ENCODE data around the gene SOX11. TPM values are rescaled to one million over a fixed set of nuclear protein-coding genes. Genes with fewer than 3 reads are reported as not detected.

The SOX11 gene
- total RNA-seq, 1 experiment from 2014 or later = 0.02 TPM

DNA sequence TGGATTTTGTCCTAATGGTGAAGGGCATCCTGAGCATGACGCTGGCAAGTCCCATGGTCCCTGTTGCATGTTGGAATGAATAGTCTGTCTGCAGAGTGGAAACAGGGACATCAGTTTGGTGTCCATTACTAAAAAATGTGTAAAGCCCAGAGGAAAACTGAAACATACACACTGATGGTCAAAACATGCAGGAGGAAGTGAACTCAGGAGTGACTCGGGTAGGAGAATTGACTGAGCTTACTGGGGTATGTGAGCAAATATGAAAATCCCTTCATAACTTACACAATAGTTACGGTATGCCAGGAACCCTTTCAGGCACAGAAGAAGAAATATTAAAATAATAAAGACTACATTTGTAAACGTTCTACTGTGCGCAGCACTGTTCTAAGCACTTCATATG, 5.6 kb upstream of the SOX11 start:
- H3K27me3 ChIP-seq (ENCODE audit: insufficient read depth, low read length) = no peaks in the 10 kb centered on the region
- peaks cover 10 to 23% of the 10 kb centered on the region in 2 experiments; a peak in 2 of 4 replicates for H3K9me3 ChIP-seq (ENCODE audit: control insufficient read depth in 1 of 2, insufficient read depth in 1 of 2, low read depth in 1 of 2, low read length in 2 of 2)
- TF ChIP-seq, protein P1, sequence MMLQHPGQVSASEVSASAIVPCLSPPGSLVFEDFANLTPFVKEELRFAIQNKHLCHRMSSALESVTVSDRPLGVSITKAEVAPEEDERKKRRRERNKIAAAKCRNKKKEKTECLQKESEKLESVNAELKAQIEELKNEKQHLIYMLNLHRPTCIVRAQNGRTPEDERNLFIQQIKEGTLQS (IDR thresholded peaks at IDR 0.05) = no peak
- TF ChIP-seq SRF (IDR thresholded peaks at IDR 0.05; ENCODE audit: low read depth) = no peak
- TF ChIP-seq, protein P2, sequence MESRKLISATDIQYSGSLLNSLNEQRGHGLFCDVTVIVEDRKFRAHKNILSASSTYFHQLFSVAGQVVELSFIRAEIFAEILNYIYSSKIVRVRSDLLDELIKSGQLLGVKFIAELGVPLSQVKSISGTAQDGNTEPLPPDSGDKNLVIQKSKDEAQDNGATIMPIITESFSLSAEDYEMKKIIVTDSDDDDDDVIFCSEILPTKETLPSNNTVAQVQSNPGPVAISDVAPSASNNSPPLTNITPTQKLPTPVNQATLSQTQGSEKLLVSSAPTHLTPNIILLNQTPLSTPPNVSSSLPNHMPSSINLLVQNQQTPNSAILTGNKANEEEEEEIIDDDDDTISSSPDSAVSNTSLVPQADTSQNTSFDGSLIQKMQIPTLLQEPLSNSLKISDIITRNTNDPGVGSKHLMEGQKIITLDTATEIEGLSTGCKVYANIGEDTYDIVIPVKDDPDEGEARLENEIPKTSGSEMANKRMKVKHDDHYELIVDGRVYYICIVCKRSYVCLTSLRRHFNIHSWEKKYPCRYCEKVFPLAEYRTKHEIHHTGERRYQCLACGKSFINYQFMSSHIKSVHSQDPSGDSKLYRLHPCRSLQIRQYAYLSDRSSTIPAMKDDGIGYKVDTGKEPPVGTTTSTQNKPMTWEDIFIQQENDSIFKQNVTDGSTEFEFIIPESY (IDR thresholded peaks at IDR 0.05; ENCODE audit: extremely low read depth, insufficient replicate concordance, low read length) = no peak
- TF ChIP-seq, protein P3, sequence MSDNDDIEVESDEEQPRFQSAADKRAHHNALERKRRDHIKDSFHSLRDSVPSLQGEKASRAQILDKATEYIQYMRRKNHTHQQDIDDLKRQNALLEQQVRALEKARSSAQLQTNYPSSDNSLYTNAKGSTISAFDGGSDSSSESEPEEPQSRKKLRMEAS (IDR thresholded peaks at IDR 0.05) = no peak
- TF ChIP-seq JUND (IDR thresholded peaks at IDR 0.05) = no peak
- TF ChIP-seq RAD21 (IDR thresholded peaks at IDR 0.05; ENCODE audit: low read depth) = no peak
- TF ChIP-seq ELF1 (IDR thresholded peaks at IDR 0.05; ENCODE audit: borderline replicate concordance, low read depth) = no peak
- no peak for TF ChIP-seq EGR1 (IDR thresholded peaks at IDR 0.05; ENCODE audit: low read depth)
- TF ChIP-seq, protein P4, sequence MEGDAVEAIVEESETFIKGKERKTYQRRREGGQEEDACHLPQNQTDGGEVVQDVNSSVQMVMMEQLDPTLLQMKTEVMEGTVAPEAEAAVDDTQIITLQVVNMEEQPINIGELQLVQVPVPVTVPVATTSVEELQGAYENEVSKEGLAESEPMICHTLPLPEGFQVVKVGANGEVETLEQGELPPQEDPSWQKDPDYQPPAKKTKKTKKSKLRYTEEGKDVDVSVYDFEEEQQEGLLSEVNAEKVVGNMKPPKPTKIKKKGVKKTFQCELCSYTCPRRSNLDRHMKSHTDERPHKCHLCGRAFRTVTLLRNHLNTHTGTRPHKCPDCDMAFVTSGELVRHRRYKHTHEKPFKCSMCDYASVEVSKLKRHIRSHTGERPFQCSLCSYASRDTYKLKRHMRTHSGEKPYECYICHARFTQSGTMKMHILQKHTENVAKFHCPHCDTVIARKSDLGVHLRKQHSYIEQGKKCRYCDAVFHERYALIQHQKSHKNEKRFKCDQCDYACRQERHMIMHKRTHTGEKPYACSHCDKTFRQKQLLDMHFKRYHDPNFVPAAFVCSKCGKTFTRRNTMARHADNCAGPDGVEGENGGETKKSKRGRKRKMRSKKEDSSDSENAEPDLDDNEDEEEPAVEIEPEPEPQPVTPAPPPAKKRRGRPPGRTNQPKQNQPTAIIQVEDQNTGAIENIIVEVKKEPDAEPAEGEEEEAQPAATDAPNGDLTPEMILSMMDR (IDR thresholded peaks at IDR 0.05 in 2 of 3, conservative IDR thresholded peaks at IDR 0.05 in 1 of 3; ENCODE audit: borderline replicate concordance in 1 of 3, insufficient read depth in 1 of 3, low read depth in 2 of 3, low read length in 2 of 3) = no peak
- TF ChIP-seq ZFX (IDR thresholded peaks at IDR 0.05) = no peak
- no peak for TF ChIP-seq FOSL1 (IDR thresholded peaks at IDR 0.05; ENCODE audit: low read depth)
- no peak for TF ChIP-seq SIN3A (IDR thresholded peaks at IDR 0.05; ENCODE audit: low read depth)
- TF ChIP-seq, protein P5, sequence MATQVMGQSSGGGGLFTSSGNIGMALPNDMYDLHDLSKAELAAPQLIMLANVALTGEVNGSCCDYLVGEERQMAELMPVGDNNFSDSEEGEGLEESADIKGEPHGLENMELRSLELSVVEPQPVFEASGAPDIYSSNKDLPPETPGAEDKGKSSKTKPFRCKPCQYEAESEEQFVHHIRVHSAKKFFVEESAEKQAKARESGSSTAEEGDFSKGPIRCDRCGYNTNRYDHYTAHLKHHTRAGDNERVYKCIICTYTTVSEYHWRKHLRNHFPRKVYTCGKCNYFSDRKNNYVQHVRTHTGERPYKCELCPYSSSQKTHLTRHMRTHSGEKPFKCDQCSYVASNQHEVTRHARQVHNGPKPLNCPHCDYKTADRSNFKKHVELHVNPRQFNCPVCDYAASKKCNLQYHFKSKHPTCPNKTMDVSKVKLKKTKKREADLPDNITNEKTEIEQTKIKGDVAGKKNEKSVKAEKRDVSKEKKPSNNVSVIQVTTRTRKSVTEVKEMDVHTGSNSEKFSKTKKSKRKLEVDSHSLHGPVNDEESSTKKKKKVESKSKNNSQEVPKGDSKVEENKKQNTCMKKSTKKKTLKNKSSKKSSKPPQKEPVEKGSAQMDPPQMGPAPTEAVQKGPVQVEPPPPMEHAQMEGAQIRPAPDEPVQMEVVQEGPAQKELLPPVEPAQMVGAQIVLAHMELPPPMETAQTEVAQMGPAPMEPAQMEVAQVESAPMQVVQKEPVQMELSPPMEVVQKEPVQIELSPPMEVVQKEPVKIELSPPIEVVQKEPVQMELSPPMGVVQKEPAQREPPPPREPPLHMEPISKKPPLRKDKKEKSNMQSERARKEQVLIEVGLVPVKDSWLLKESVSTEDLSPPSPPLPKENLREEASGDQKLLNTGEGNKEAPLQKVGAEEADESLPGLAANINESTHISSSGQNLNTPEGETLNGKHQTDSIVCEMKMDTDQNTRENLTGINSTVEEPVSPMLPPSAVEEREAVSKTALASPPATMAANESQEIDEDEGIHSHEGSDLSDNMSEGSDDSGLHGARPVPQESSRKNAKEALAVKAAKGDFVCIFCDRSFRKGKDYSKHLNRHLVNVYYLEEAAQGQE (IDR thresholded peaks at IDR 0.05; ENCODE audit: low read depth) = no peak
- TF ChIP-seq YY1 (IDR thresholded peaks at IDR 0.05; ENCODE audit: extremely low read depth, insufficient replicate concordance, low read depth, low read length) = no peak
- BruUV-seq (replicated peaks) = no TSS peak
- H3K4me3 ChIP-seq (replicated peaks in 1 of 2; ENCODE audit: low read depth in 1 of 2, low read length in 2 of 2) = no peak overlapping the region
- ChIA-PET CTCF (no interaction called here), POLR2A (no interaction called here), RAD21 (ENCODE audit: low non-redundant PET in 1 of 2, low total read pairs in 2 of 2, uncharacterized antibody in 2 of 2, unreplicated experiment in 2 of 2) (no interaction called here)
- no peaks in the 10 kb centered on the region for H3K36me3 ChIP-seq (ENCODE audit: control insufficient read depth in 1 of 2, insufficient read depth in 2 of 2, low read length in 2 of 2)
- H4K20me1 ChIP-seq (ENCODE audit: insufficient read depth) = no peaks in the 10 kb centered on the region
- H3K9me2 ChIP-seq (ENCODE audit: insufficient read depth) = no peaks in the 10 kb centered on the region
- intact Hi-C loops (cut with micrococcal nuclease) = no loop called here
- no peaks in the 10 kb centered on the region for H3K4me1 ChIP-seq (ENCODE audit: control insufficient read depth in 1 of 2, insufficient read depth in 2 of 2, low read length in 2 of 2)
- no peak overlapping the region for H3K9ac ChIP-seq (ENCODE audit: low read length)
- no peak overlapping the region for H2AFZ ChIP-seq (ENCODE audit: low read depth, low read length, poor library complexity, severe bottlenecking)
- H3K4me2 ChIP-seq (ENCODE audit: low read length) = no peak overlapping the region
- ATAC-seq = no peak
- DNase-seq (ENCODE audit: low read depth, low spot score) = no peak
- H3K27ac ChIP-seq (ENCODE audit: low read depth, low read length) = no peak overlapping the region
- no peaks in the 10 kb centered on the region for H3K79me2 ChIP-seq (ENCODE audit: insufficient read depth, low read length)

Data from HCT116 (cell line).